GM13977 (cell line): ENCODE results near the gene IRS1.

Experiments used
- DNase-seq: peaks from one replicate; pipeline ENCODE4 v3.0.0; 2012; ENCODE audit warnings: low spot score
- in situ Hi-C: fragments of 300-500 bp; cut with MboI; formaldehyde crosslinking; loops from one replicate; pipeline ENCODE4 v1.12.0; 2022; ENCODE audit warnings: low sequenced_read_pairs, low pct_unique_long_range_greater_than_20kb, mixed read lengths, inconsistent platforms; ENCODE audit not compliant: unreplicated experiment
- TF ChIP-seq, protein P1 (sequence below): IDR thresholded peaks from 2 replicates; pipeline ENCODE4 v1.5.1; 2012; ENCODE audit warnings: mild to moderate bottlenecking, control low read depth; ENCODE audit not compliant: insufficient read depth; ENCODE audit errors: extremely low read depth, missing control alignments

IRS1 gene

DNA sequence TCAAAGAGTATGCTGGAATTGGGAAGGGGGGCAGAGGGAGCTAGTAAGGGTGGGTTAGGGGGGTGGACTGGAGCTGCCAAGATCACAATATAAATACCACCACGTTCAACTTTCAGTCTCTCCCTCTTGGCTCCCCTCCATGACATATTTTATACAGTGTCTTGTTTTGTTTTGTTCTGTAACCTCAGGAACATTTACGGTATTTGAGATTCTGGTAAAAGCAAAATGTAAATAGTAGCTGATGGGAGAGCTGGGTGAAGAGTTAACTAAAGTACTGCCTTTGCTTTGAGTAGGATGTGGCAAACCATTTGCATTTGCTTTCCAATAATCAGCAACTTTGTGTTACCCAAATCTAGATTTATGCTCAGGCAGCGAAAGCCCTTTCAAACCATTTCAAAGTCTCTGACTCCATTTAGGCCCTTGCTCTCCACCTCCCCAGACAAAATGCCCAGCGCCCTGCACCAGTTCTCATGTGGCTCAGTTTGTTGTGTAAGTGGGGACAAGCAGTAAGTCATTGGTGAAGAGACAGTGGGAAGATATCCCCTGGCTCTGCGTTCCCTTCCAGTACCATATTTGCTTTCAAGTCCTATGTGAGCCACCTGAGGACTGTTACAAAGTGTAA, 17.4 kb downstream of the IRS1 start:
- TF ChIP-seq, protein P1, sequence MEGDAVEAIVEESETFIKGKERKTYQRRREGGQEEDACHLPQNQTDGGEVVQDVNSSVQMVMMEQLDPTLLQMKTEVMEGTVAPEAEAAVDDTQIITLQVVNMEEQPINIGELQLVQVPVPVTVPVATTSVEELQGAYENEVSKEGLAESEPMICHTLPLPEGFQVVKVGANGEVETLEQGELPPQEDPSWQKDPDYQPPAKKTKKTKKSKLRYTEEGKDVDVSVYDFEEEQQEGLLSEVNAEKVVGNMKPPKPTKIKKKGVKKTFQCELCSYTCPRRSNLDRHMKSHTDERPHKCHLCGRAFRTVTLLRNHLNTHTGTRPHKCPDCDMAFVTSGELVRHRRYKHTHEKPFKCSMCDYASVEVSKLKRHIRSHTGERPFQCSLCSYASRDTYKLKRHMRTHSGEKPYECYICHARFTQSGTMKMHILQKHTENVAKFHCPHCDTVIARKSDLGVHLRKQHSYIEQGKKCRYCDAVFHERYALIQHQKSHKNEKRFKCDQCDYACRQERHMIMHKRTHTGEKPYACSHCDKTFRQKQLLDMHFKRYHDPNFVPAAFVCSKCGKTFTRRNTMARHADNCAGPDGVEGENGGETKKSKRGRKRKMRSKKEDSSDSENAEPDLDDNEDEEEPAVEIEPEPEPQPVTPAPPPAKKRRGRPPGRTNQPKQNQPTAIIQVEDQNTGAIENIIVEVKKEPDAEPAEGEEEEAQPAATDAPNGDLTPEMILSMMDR: no peak
- in situ Hi-C loops: no loop called here
- no peak for DNase-seq

GRCh38 chr2:226780431-226780830, 19.2 kb downstream of the IRS1 start:
- in situ Hi-C loops: no loop called here
- TF ChIP-seq, protein P1: no peak
- DNase-seq: no peak

DNA sequence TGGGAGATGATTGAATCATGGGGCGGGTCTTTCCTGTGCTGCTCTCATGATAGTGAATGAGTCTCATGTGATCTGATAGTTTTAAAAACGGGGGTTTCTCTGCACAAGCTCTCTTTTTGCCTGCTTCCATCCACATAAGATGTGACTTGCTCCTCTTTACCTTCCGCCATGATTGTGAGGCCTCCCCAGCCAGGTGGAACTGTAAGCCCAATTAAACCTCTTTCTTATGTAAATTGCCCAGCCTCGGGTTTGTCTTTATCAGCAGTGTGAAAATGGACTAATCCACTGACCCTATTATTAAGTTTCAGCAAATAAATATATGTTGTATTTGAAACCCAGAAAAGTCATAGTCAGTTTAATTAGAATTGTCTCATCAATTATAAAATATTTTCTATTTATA, 22.0 kb downstream of the IRS1 start:
- DNase-seq: no peak
- in situ Hi-C loops: no loop called here
- TF ChIP-seq, protein P1: no peak

DNA sequence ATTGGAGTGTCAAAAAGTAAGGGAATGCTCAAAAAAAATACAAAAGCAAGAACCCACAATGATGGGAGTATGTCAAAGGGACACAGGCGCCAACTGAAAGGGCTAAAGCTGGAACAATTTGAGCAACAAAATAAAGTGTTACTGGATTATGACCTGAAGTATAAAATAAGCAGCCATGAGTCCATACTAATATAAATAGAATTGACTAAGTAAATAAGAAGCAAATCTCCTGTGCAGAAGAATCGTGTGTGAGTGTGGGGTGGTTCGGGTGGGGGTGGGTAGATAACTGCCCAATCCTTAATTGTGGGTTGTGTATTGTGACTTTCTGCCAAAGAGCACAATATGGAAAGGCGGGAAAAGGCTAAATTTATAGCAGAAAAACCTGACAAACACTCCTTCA, 23.5 kb downstream of the IRS1 start:
- TF ChIP-seq, protein P1: no peak
- no peak for DNase-seq
- in situ Hi-C loops: no loop called here

DNA sequence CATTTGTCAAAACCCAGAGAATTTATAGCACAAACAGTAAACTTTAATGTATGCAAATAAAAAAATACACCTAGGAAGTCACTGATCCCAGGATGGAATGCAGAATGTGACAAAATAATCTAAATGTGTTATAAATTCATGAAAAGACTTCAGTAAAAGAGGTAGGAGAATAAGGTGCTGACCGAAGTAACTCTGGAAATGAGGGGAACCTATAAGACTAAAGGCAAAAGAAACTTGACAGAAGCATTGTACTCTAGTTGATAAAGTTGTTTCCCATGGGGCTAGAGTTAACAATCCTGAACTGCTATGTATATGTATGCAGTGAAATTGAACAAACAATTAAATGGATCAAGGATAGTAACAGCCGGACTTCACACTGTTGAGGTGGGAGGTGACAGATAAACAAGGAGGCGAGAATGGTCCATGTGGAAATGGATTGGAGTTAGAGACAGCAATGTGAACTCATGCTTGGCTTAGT, 24.5 kb downstream of the IRS1 start:
- TF ChIP-seq, protein P1: no peak
- in situ Hi-C loops: no loop called here
- DNase-seq: no peak

DNA sequence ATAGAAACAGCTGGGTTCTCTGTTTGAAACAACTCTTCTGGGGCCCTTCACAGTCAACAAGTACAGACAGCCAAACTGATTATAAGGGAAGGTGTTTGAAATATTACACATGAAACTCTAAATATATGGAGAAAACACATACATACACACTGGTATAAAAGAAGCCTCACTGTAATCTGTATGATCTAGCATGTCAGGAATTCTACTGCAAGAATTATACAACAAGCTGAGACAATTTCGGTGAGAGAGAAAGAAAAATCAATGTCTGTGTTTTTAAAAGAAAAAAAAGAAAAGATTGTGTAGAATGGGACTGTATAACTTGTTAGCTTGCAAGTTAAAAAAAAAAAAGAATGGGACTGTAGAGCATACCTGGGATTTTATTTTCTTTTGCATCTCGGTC, 26.3 kb downstream of the IRS1 start:
- in situ Hi-C loops: no loop called here
- TF ChIP-seq, protein P1: no peak
- DNase-seq: no peak
